NB4 (cell line): ENCODE results near the gene NDST4.

Experiments used
- MYC ChIP-seq: IDR thresholded peaks from 2 replicates; pipeline ENCODE4 v1.6.1; 2011; ENCODE audit warnings: low read depth, low read length
- POLR2A ChIP-seq: IDR thresholded peaks from 2 replicates; pipeline ENCODE4 v1.6.1; 2011; ENCODE audit warnings: mild to moderate bottlenecking; ENCODE audit not compliant: insufficient read length; ENCODE audit errors: extremely low read depth
- TF ChIP-seq, protein P1 (sequence below): IDR thresholded peaks from one replicate; pipeline ENCODE4 v1.5.1; 2012; ENCODE audit warnings: low read depth, low read length
- TF ChIP-seq, protein P2 (sequence below): IDR thresholded peaks from 2 replicates; pipeline ENCODE4 v1.6.1; 2011; ENCODE audit warnings: low read depth, low read length

DNA sequence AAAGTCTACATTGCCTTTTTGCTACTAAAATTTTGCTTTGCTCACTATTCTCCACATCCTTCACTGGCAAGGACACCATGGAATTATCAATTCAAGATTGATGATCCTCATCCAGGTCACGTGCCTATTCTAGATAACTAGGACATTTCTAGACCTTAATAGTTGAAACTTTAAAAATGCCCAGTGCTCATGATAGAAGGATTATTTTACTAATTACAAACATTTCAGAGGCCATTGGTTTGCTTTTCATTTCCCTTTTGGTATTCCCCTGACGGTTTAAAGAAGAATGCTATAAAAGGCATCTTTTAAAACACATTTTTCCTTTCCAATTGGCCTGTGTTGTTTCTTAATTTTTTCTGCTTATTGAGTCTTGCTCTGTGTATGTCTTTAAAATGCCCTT lies 249.4 kb downstream of the NDST4 start:
- TF ChIP-seq POLR2A (no peak), MYC (no peak)
- TF ChIP-seq, protein P1, sequence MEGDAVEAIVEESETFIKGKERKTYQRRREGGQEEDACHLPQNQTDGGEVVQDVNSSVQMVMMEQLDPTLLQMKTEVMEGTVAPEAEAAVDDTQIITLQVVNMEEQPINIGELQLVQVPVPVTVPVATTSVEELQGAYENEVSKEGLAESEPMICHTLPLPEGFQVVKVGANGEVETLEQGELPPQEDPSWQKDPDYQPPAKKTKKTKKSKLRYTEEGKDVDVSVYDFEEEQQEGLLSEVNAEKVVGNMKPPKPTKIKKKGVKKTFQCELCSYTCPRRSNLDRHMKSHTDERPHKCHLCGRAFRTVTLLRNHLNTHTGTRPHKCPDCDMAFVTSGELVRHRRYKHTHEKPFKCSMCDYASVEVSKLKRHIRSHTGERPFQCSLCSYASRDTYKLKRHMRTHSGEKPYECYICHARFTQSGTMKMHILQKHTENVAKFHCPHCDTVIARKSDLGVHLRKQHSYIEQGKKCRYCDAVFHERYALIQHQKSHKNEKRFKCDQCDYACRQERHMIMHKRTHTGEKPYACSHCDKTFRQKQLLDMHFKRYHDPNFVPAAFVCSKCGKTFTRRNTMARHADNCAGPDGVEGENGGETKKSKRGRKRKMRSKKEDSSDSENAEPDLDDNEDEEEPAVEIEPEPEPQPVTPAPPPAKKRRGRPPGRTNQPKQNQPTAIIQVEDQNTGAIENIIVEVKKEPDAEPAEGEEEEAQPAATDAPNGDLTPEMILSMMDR, result no peak
- TF ChIP-seq, protein P2, sequence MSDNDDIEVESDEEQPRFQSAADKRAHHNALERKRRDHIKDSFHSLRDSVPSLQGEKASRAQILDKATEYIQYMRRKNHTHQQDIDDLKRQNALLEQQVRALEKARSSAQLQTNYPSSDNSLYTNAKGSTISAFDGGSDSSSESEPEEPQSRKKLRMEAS, result no peak
